Parathyroid adenoma (tissue), 2 donors: Measurements from ENCODE around the gene ATRAID.

ENCODE experiments used
- H2AFZ ChIP-seq: fragments of 300-600 bp; sonication (generic); one replicate; pipeline ENCODE4 v1.7.0; 2017; ENCODE audit warnings: antibody characterized with exemption, mild to moderate bottlenecking
- H3K27ac ChIP-seq: fragments of 300-600 bp; sonication (generic); one replicate; pipeline ENCODE4 v1.7.0; 2017
- H3K27me3 ChIP-seq: fragments of 300-600 bp; sonication (generic); one replicate; pipeline ENCODE4 v1.7.0; 2017; ENCODE audit warnings: low read length; ENCODE audit not compliant: control insufficient read depth, insufficient read depth
- H3K36me3 ChIP-seq: fragments of 300-600 bp; sonication (generic); one replicate; pipeline ENCODE4 v1.7.0; 2017; ENCODE audit warnings: low read length; ENCODE audit not compliant: control insufficient read depth, insufficient read depth
- H3K4me1 ChIP-seq: fragments of 300-600 bp; sonication (generic); one replicate; pipeline ENCODE4 v1.7.0; 2017; ENCODE audit warnings: control low read depth
- H3K4me2 ChIP-seq: fragments of 300-600 bp; sonication (generic); one replicate; pipeline ENCODE4 v1.7.0; 2017; ENCODE audit warnings: low read length
- H3K4me3 ChIP-seq: fragments of 300-600 bp; sonication (generic); one replicate; pipeline ENCODE4 v1.7.0; 2017; ENCODE audit warnings: low read depth, low read length
- H3K79me2 ChIP-seq: fragments of 300-600 bp; sonication (generic); one replicate; pipeline ENCODE4 v1.7.0; 2017; ENCODE audit warnings: control low read depth
- H3K9ac ChIP-seq: fragments of 300-600 bp; sonication (generic); one replicate; pipeline ENCODE4 v1.7.0; 2017; ENCODE audit warnings: mild to moderate bottlenecking
- H3K9me3 ChIP-seq: fragments of 300-600 bp; sonication (generic); one replicate; pipeline ENCODE4 v1.7.0; 2017; ENCODE audit warnings: low read length; ENCODE audit not compliant: control insufficient read depth
- CTCF ChIP-seq: fragments of 300-600 bp; sonication (generic); IDR thresholded peaks from one replicate; pipeline ENCODE4 v1.7.0; 2017; ENCODE audit warnings: antibody characterized with exemption, mild to moderate bottlenecking
- donor health status: primary hyperparathyroidism.

Gene ATRAID

DNA sequence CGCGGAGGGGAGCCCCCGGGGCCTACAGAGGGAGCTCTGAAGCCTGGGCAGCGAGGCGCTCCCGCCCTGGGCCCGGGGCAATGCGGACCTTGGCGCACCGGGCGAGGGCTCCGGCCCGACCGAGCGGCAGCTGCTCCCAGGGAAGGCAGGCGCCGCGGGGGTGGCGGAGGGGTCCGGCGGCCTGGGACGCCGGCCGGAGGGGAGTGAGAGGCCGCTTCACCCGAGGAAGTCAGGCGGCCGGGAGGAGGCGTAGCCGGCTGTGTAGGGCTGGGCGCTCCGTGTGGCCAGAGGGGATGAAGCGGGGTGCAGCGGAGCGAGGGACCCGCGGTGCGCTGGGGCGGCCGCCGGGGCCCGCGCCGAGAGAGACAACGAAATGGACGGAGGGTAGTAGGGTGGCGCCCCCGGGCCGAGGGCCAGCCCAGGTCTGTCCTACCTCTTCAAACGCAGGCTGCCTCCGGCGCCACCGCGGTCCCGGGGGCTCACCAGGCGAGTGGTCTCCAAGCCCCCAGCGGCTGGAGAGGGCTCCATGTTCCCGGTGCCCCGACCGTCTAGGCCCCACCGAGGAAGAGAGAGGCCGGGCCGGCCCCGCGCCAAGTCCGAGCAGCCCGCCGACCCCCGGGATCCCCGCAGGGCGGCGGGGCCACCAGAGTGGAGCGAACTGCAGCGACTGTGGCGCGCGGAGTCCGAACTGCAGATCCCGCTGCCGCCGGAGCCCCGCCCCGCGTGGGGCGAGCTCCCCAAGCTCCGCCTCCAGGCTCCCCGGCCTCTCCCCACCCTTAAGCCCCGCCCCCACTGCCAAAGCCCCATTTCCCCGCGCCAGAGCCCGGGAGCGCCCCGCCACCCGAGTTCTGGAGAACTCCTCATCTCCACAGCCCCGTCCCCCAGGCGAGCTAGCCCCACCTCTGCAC is 50.8 kb downstream of the ATRAID start, which contains the start of gene SLC30A3:
Gene SLC30A3 (minus strand): TSS at position 669 of the 908 bp plus-strand sequence. CDS start 141 bp downstream, at position 528.
- Histone ChIP-seq H3K4me1 (peaks cover 5% of the 10 kb centered on the region), H3K4me3 (peak within 1 kb of the TSS; percentile 48), H3K9me3 (no peaks in the 10 kb centered on the region), H3K79me2 (no peaks in the 10 kb centered on the region), H2AFZ (peak within 1 kb of the TSS; percentile 77), H3K36me3 (no peaks in the 10 kb centered on the region), H3K27ac (no peak within 1 kb of the TSS), H3K4me2 (peak within 1 kb of the TSS; percentile 77), H3K27me3 (no peaks in the 10 kb centered on the region), H3K9ac (no peak within 1 kb of the TSS)
- no peak for TF ChIP-seq CTCF

- Histone ChIP-seq H3K4me3 (peak overlapping the region; percentile 42), H3K9me3 (no peaks in the 10 kb centered on the region), H3K4me2 (peak overlapping the region; percentile 77), H3K27ac (no peak overlapping the region), H3K9ac (no peak overlapping the region), H2AFZ (peak overlapping the region; percentile 77), H3K79me2 (no peaks in the 10 kb centered on the region), H3K4me1 (peaks cover 5% of the 10 kb centered on the region), H3K36me3 (no peaks in the 10 kb centered on the region), H3K27me3 (no peaks in the 10 kb centered on the region)
- TF ChIP-seq CTCF = no peak
Measured at GRCh38 chr2:27263287-27264252, 51.7 kb downstream of the ATRAID start.

DNA sequence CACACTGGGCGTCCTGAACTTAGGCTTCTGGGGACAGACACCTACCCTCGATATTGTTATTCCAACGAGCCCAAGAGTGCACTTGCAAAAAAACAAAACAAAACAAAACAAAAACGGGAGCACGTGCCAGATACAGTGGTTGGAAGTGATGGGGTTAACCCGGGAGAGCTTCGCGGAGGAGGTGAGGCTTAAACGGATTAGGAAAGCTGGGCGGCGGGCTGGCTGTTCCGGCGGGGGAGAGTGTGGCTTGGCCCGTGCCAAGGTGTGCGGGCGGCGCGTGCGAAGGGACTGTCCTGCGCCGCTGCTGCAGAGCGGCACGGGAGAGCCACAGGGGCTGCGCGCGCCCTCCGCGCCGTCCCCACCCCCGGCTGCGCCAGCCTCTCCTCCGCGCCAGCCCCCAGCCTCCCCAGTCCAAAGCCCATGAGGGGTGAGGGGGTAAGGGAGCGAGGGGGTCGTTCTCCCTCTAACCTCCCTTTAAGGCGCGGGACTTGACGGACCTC is 52.5 kb downstream of the ATRAID start:
- Histone ChIP-seq H3K79me2 (no peaks in the 10 kb centered on the region), H2AFZ (peak overlapping the region; percentile 84), H3K27ac (no peak overlapping the region), H3K4me2 (peak overlapping the region; percentile 68), H3K27me3 (no peaks in the 10 kb centered on the region), H3K36me3 (no peaks in the 10 kb centered on the region), H3K4me3 (peak overlapping the region; percentile 20), H3K4me1 (peaks cover 5% of the 10 kb centered on the region), H3K9ac (no peak overlapping the region), H3K9me3 (no peaks in the 10 kb centered on the region)
- TF ChIP-seq CTCF = no peak

GRCh38 chr2:27264753-27265535 is 53.1 kb downstream of the ATRAID start:
- Histone ChIP-seq H3K36me3 (no peaks in the 10 kb centered on the region), H3K9ac (no peak overlapping the region), H3K4me3 (peak overlapping the region; percentile 20), H3K27me3 (no peaks in the 10 kb centered on the region), H2AFZ (peak overlapping the region; percentile 84), H3K27ac (no peak overlapping the region), H3K4me1 (peaks cover 5% of the 10 kb centered on the region), H3K79me2 (no peaks in the 10 kb centered on the region), H3K4me2 (peak overlapping the region; percentile 68), H3K9me3 (no peaks in the 10 kb centered on the region)
- peak; percentile 70 for TF ChIP-seq CTCF
